Osteocyte (in vitro differentiated cells): ENCODE results near the gene ENO2. TPM values are rescaled to one million over a fixed set of nuclear protein-coding genes. Genes with fewer than 3 reads are reported as not detected.

Experiments used
- DNase-seq: peaks from one replicate; pipeline ENCODE4 v3.0.0; 2021; ENCODE audit warnings: mixed read lengths; ENCODE audit not compliant: unreplicated experiment; ENCODE audit errors: extremely low spot score
- H3K27ac Mint-ChIP-seq: one replicate; pipeline ENCODE4 v1.8.0; 2021; ENCODE audit warnings: mild to moderate bottlenecking, mixed read lengths; ENCODE audit not compliant: unreplicated experiment
- H3K27me3 Mint-ChIP-seq: one replicate; pipeline ENCODE4 v1.8.0; 2021; ENCODE audit warnings: mixed read lengths; ENCODE audit not compliant: unreplicated experiment
- H3K36me3 Mint-ChIP-seq: one replicate; pipeline ENCODE4 v1.8.0; 2021; ENCODE audit warnings: mixed read lengths; ENCODE audit not compliant: unreplicated experiment
- H3K4me1 Mint-ChIP-seq: one replicate; pipeline ENCODE4 v1.8.0; 2021; ENCODE audit warnings: mixed read lengths; ENCODE audit not compliant: unreplicated experiment
- H3K4me3 Mint-ChIP-seq: one replicate; pipeline ENCODE4 v1.8.0; 2021; ENCODE audit warnings: mild to moderate bottlenecking, moderate library complexity, mixed read lengths; ENCODE audit not compliant: unreplicated experiment
- H3K9me3 Mint-ChIP-seq: one replicate; pipeline ENCODE4 v1.8.0; 2021; ENCODE audit warnings: mixed read lengths; ENCODE audit not compliant: unreplicated experiment
- total RNA-seq: library from RNA; stranded (reverse); gene quantifications from 2 replicates; pipeline ENCODE4 v1.2.1, GENCODE V29; 2021
- TF ChIP-seq, protein P1 (sequence below): fragments of 200-600 bp; sonication (generic); IDR thresholded peaks from 2 replicates; pipeline ENCODE4 v1.5.0; 2021; ENCODE audit warnings: antibody characterized with exemption, mild to moderate bottlenecking, moderate library complexity

Gene ENO2
- total RNA-seq, 1 donor from 2014 or later: 24.1 TPM

DNA sequence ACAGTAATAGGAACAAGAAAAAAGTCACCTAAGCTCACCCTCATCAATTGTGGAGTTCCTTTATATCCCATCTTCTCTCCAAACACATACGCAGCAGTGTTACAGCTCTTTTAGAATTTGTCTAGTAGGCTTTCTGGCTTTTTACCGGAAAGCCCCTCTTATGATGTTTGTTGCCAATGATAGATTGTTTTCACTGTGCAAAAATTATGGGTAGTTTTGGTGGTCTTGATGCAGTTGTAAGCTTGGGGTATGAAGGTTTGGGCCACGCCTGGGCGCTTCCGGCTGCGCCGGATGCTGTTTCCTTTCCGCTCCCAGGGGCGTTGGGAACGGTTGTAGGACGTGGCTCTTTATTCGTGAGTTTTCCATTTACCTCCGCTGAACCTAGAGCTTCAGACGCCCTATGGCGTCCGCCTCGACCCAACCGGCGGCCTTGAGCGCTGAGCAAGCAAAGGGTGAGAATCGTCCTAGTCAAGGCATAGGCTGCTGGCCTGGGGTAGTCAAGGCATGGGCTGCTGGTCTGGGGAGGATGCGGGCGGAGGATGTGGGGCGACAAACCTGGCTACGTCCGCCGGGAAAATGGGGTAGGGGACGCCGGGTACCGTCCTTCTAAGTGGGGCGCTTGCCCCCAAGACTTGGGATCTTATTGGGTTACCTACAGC lies 29.5 kb downstream of the ENO2 start, which contains the start of the genes C12orf57 and RNU7-1:
Gene C12orf57 (plus strand): TSS at position 301 of the 659 bp plus-strand sequence. CDS start 100 bp downstream, at position 401.
Gene RNU7-1 (plus strand): TSS at position 95 of the 659 bp plus-strand sequence.
- Mint-ChIP-seq H3K36me3 (peaks cover 13% of the 10 kb centered on the region), H3K4me3 (peak within 1 kb of the TSS; percentile 94), H3K9me3 (no peaks in the 10 kb centered on the region), H3K27ac (peak within 1 kb of the TSS; percentile 99), H3K27me3 (no peaks in the 10 kb centered on the region), H3K4me1 (peaks cover 37% of the 10 kb centered on the region)
- TF ChIP-seq, protein P1, sequence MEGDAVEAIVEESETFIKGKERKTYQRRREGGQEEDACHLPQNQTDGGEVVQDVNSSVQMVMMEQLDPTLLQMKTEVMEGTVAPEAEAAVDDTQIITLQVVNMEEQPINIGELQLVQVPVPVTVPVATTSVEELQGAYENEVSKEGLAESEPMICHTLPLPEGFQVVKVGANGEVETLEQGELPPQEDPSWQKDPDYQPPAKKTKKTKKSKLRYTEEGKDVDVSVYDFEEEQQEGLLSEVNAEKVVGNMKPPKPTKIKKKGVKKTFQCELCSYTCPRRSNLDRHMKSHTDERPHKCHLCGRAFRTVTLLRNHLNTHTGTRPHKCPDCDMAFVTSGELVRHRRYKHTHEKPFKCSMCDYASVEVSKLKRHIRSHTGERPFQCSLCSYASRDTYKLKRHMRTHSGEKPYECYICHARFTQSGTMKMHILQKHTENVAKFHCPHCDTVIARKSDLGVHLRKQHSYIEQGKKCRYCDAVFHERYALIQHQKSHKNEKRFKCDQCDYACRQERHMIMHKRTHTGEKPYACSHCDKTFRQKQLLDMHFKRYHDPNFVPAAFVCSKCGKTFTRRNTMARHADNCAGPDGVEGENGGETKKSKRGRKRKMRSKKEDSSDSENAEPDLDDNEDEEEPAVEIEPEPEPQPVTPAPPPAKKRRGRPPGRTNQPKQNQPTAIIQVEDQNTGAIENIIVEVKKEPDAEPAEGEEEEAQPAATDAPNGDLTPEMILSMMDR: no peak
- no peak for DNase-seq

DNA sequence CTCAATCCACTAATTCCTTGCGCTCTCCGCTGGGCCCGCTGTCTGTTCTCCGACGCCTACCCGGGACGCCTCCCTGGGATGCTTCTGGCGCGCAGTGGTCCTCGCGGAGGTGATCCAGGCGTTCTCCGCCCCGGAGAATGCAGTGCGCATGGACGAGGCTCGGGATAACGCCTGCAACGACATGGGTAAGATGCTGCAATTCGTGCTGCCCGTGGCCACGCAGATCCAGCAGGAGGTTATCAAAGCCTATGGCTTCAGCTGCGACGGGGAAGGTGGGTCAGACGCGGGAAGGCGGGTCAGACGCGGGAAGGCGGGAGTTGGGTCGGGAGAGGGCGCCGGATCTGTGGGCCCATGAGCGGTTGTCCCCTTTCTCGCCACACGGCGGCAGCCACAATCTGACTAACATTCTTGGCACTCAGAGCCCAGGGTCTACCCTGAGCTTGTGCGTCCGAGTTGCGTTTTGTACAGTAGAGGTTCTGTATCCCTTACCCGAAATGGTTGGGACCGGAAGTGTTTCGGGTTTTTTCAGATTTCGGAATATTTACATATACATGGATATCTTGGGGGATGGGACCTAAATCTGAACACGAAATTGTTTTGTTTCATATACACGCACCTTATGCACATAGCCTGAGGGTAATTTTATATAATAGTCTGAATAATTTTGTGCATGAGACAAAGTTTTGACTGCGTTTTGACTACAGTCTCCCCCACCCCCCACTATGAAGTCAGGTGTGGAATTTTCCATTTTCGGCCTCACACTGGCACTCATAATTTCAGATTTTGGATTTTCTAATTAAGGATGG lies 30.2 kb downstream of the ENO2 start:
- TF ChIP-seq, protein P1: peak; percentile 90
- H3K4me3 Mint-ChIP-seq: peak overlapping the region; percentile 94
- H3K4me1 Mint-ChIP-seq: peaks cover 35% of the 10 kb centered on the region
- DNase-seq: peak; percentile 94
- H3K27me3 Mint-ChIP-seq: no peaks in the 10 kb centered on the region
- H3K36me3 Mint-ChIP-seq: peaks cover 13% of the 10 kb centered on the region
- peak overlapping the region; percentile 99 for H3K27ac Mint-ChIP-seq
- H3K9me3 Mint-ChIP-seq: no peaks in the 10 kb centered on the region

DNA sequence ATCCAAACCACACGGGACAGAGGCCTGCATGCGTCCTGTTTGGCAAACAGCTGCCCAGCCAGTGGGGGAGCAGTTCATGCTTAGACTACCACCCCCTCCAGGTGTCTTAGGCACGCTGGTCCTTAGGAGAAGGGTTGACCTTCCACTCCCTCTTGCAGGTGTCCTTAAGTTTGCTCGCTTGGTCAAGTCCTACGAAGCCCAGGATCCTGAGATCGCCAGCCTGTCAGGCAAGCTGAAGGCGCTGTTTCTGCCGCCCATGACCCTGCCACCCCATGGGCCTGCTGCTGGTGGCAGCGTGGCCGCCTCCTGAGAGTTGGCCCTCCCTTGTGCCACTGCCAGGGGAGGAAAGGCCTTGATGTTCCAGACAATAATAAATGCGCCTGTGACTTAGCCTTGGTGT lies 31.2 kb downstream of the ENO2 start:
- Mint-ChIP-seq H3K4me3 (peak overlapping the region; percentile 94), H3K27me3 (no peaks in the 10 kb centered on the region), H3K4me1 (peaks cover 33% of the 10 kb centered on the region), H3K36me3 (peaks cover 10% of the 10 kb centered on the region), H3K9me3 (no peaks in the 10 kb centered on the region), H3K27ac (no peak overlapping the region)
- DNase-seq: no peak
- TF ChIP-seq, protein P1: no peak

DNA sequence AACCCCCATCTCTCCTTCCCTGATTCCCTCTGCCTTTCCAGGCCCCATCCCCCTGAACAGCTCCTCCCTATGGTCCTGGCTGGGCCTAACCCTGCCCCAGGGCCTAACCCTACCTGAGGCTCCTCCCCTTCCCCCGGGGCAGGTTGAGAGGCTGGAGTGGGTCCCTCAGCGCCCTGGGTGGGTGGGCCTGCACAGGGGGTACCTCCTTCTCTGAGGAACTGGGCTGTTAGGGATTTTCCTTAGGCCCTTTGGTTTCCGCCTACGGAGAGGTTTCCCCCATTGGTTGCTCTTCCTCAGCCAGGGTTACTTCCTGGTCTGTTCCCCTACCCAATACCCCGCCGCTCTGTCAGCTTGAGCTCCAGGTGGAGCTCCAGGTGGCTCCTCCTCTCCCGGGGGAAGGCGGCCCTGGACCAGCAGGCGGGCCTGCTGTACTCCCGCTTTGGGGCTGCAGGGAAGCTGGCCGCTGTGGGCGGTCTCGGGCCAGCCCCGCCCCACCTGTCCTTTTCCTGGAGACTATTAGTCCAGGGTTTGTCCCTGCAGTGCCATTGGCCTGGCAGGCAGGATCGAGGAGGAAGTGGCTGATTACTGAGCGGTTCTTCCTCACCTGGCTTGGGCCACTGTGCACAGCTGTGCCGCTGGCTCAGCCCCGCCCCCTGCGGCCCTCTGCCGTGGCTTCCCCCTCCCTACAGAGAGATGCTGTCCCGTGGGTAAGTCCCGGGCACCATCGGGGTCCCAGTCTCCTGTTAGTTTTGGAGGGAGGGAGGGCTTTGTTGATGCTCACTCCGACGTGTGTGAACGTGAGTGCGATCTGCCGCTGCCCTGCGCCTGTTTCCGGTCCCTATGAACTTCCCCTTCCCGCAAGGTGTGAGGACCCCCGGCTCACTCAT lies 31.9 kb downstream of the ENO2 start:
- Mint-ChIP-seq H3K27ac (no peak overlapping the region), H3K4me3 (peak overlapping the region; percentile 23), H3K36me3 (peaks cover 9% of the 10 kb centered on the region), H3K27me3 (no peaks in the 10 kb centered on the region), H3K4me1 (peaks cover 33% of the 10 kb centered on the region), H3K9me3 (no peaks in the 10 kb centered on the region)
- TF ChIP-seq, protein P1: no peak
- no peak for DNase-seq
